ENCODE measurements around the gene TGM6. TPM values are rescaled to one million over a fixed set of nuclear protein-coding genes. Genes with fewer than 3 reads are reported as not detected.

The TGM6 gene
- total RNA-seq, 6 experiments from 2014 or later, result not detected

DNA sequence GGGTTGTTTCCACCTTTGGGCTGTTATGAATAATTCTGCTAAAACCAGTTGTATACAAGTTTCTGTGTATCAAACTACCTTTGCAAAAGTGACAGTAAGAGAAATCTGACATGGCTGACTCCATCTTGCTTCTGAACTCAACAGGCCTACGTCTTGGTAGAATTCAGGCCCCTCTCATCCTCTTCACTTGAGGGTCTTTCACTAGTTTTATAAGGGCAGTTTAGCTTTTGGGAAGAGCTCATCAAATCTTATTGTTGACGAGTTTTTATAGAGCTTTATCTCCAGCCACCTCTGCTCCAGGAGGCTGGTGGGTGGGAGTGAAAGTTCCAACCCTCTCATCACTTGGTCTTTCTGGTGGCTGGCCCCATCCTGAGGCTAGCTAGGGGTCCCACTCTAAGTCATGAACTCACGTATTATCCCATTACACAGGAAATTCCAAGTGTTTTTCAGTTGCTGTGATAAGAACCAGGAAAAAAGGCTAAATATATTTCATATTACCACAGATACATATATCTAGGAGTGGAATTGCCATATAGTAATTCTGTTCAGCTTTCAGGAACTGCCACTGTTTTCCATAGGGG, 78.3 kb downstream of the TGM6 start:
- Mint-ChIP-seq H3K36me3 (ENCODE audit: low read depth) (peaks cover 38% of the 10 kb centered on the region), H3K27ac (peak overlapping the region; percentile 3), H3K4me3 (no peak overlapping the region), H3K9me3 (no peaks in the 10 kb centered on the region), H3K4me1 (ENCODE audit: low read depth) (peaks cover 35% of the 10 kb centered on the region), H3K27me3 (ENCODE audit: insufficient read depth) (peaks cover 3% of the 10 kb centered on the region)
- TF ChIP-seq, protein P1, sequence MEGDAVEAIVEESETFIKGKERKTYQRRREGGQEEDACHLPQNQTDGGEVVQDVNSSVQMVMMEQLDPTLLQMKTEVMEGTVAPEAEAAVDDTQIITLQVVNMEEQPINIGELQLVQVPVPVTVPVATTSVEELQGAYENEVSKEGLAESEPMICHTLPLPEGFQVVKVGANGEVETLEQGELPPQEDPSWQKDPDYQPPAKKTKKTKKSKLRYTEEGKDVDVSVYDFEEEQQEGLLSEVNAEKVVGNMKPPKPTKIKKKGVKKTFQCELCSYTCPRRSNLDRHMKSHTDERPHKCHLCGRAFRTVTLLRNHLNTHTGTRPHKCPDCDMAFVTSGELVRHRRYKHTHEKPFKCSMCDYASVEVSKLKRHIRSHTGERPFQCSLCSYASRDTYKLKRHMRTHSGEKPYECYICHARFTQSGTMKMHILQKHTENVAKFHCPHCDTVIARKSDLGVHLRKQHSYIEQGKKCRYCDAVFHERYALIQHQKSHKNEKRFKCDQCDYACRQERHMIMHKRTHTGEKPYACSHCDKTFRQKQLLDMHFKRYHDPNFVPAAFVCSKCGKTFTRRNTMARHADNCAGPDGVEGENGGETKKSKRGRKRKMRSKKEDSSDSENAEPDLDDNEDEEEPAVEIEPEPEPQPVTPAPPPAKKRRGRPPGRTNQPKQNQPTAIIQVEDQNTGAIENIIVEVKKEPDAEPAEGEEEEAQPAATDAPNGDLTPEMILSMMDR (IDR thresholded peaks at IDR 0.05), result no peak
- no peak for DNase-seq

GRCh38 chr20:2459981-2460751, 79.5 kb downstream of the TGM6 start:
- peaks cover 36% of the 10 kb centered on the region for H3K4me1 Mint-ChIP-seq (ENCODE audit: low read depth)
- DNase-seq, result no peak
- H3K36me3 Mint-ChIP-seq (ENCODE audit: low read depth), result peaks cover 49% of the 10 kb centered on the region
- H3K9me3 Mint-ChIP-seq, result no peaks in the 10 kb centered on the region
- no peak overlapping the region for H3K4me3 Mint-ChIP-seq
- H3K27ac Mint-ChIP-seq, result no peak overlapping the region
- H3K27me3 Mint-ChIP-seq (ENCODE audit: insufficient read depth), result no peaks in the 10 kb centered on the region; the same call in none of the 2 replicates
- TF ChIP-seq, protein P1 (IDR thresholded peaks at IDR 0.05), result no peak

DNA sequence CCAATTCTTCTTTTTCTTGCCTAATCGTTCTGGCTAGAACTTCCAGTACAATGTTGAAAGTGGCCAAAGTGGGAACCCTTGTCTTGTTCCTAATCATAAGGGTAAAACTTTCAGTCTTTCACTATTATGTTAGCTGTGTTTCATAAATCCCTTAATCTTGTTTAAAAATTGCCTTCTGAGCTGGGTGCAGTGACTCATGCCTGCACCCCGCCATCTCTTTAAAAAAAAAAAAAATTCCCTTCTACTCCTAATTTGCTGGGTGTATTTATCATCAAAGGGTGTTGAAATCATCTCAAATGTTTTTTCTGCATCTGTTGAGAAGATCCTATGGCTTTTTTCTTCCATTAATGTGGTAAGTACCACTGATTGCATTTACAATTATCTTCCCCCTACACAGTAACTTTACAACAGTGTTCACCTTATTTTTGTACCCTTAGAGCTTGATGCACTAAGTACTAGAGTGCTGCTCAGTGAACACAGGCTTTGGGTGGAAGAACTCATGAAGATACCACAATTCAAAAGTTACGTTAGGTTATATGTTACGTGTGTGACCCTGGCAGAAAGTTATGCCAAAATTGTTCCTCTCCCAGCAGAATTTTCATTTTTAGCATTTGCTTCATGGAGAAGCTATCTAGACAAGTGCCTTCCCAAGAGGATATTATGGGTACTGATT, 80.2 kb downstream of the TGM6 start:
- TF ChIP-seq, protein P1 (IDR thresholded peaks at IDR 0.05), result no peak
- no peaks in the 10 kb centered on the region; the same call in none of the 2 replicates for H3K27me3 Mint-ChIP-seq (ENCODE audit: insufficient read depth)
- H3K9me3 Mint-ChIP-seq, result no peaks in the 10 kb centered on the region
- no peak overlapping the region for H3K4me3 Mint-ChIP-seq
- DNase-seq, result no peak
- peaks cover 40% of the 10 kb centered on the region for H3K4me1 Mint-ChIP-seq (ENCODE audit: low read depth)
- H3K27ac Mint-ChIP-seq, result no peak overlapping the region
- H3K36me3 Mint-ChIP-seq (ENCODE audit: low read depth), result peaks cover 57% of the 10 kb centered on the region

DNA sequence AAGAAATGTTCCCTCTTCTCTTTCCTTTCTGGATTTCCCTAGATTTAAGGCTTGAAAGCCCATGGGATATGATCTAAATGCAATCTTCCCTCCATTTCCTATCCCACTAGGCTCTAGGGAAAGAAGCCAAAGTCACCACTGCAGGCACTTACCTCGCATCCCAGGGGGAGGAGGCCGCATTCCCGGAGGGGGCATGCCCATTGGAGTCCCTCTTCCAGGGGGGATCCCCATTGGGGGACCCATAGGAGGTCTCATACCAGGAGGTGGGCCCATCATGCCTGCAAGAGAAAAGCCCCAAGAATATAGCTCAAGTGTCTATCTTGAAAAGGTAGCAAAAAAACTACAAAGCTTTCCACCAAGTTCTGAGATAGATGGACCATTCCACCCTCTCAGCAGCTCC, 81.8 kb downstream of the TGM6 start:
- H3K36me3 Mint-ChIP-seq (ENCODE audit: low read depth), result peaks cover 69% of the 10 kb centered on the region

More for the DNA sequence above, 81.8 kb downstream of the TGM6 start:
- TF ChIP-seq, protein P1 (IDR thresholded peaks at IDR 0.05), result no peak
- DNase-seq, result no peak
- Mint-ChIP-seq H3K4me3 (no peak overlapping the region), H3K9me3 (no peaks in the 10 kb centered on the region), H3K4me1 (ENCODE audit: low read depth) (peaks cover 43% of the 10 kb centered on the region), H3K27me3 (ENCODE audit: insufficient read depth) (no peaks in the 10 kb centered on the region; the same call in none of the 2 replicates), H3K27ac (peak overlapping the region; percentile 24; the same call in 1 of the 2 replicates)

All from HFFc6 (cell line).